NCI-H1930 (cell line): ENCODE data around the gene PJA1.

Experiments
- DNase-seq, 2 experiments: peaks; one replicate each; lab custom pipeline; 2025; lab: John Stamatoyannopoulos, UW

The PJA1 gene

DNA sequence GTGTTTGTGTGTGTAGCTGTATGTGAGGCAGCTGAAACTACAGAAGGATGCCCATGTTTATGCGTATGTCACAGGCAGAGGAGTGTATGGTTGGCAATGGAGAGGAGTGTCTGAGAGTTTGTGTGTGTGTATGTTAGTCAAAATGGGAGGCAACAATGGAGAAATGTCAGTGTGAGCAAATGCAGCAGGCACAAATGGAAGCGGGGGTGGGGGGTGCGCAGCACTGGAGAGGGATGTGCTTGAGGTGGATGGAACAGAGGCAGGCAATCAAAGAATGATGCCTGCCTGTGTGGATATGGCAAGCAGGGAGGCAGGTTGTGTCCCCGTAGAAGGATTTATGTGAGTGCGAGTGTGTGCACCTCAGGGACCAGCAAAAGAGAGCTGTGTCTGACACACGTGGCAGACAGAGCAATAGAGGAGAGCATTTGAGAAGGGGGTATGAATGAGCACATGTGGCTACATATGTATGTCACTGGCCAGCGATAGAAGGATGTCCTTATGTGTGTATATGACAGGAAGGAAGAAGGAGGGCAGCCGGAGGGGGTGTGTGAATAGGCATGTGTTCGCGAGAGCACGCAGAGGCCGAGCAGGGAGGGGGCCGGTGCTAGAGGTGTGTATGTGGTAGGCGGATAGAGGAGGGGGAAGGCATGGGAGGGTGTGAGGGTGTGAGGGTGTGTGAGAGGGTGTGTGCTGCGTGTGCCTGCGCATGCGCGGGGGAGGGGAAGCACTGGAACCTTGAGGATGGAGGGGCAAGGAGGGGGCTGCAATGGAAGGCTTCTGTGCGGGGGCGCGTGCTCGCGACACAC is 1.1 kb downstream of the PJA1 start:
- DNase-seq = no peak

DNA sequence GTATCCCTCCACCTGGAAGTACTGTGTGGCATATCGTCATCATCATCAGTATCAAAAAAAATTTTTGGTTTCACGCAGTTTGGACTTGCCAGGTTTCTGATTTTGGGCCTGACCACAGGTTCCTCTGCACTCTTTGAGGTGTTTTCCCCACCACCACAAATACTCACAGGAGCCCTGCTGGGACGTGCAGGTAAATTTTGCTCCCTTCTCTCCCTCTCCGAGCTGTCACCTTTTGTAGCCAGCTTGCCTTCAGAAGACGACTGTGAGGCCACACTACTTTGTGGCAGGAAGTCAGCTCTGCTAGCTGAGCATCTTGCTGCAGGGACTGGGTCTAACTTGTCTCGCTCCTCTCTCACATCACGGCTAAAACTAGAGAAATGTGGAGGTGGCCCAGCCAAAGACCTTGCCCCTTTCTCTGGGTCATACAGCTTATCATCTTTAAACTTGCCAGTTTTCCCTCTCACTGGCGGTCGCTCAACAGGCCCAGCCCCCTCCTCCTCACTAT is 2.8 kb downstream of the PJA1 start:
- no peak for DNase-seq

DNA sequence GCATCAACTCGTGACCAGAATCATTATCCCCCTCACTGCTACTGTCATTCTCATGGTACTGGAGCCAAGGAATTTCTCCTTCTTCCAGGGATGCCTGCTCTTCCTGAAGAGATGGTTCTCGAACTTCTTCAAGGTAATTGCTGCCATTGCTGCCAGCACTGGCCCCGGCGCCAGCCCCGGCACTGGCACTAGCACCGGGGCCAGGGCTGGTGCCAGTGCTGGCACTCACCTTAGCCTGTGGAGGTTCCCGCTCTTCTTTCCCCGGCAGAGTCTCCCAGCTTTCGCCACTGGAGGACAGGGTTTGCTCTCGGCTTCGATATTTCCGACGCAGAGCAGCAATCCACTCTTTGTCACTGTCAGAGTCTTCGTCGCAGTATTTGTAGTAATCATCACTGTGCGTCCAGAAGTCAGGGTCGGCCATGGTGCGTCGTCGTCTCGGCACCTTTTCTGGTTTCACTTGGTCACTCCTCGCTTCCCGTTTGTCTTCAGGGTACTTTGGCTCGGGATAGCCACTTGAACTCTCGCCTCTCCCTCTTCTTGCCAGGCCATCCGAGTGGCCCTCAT is 3.4 kb downstream of the PJA1 start:
- DNase-seq = no peak

GRCh38 chrX:69161371-69161770 is 3.9 kb downstream of the PJA1 start:
- DNase-seq = no peak

DNA sequence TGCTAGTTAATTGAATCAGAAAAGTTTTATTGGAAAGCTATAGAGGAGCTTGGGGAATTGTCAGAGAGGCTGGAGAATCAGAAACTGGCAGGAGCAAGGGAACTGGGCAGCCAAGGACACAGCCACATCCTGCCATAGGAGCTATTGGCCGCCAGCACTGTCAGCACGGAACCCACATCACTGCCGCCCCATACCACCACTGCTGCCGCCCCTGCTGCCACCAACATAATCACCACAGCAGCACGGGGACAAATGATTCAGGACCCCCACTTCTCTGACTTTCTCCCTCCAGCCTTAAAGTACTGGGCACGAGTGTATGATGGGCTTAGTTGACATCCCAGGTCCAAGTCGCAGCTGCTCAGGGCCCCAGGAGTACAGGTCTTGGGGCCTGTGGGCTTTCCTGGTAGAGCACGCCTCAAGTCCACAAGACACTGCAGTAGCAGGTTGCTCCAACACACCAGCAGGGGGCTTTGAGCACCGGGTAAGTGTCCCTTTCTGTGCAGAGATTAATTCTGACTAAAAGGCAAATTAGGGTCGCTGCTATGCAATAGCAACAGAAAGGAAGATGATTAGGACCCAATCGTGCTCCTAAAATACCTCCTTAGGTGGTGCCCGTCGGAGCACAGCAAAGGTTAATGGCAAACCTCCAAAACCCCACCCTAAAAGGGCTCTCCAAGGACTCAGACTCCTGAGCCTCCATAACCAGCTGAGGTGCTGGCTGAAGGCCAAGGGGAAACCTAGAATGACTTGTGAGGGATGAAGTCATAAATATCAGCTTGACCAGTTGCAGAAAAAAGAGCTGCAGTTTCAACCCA is 6.9 kb downstream of the PJA1 start:
- no peak for DNase-seq

GRCh38 chrX:69156638-69157037 is 8.6 kb downstream of the PJA1 start:
- no peak for DNase-seq

GRCh38 chrX:69155786-69156520 is 9.3 kb downstream of the PJA1 start:
- no peak for DNase-seq

- DNase-seq = no peak
Measured at GRCh38 chrX:69154051-69154450, 11.2 kb downstream of the PJA1 start.

DNA sequence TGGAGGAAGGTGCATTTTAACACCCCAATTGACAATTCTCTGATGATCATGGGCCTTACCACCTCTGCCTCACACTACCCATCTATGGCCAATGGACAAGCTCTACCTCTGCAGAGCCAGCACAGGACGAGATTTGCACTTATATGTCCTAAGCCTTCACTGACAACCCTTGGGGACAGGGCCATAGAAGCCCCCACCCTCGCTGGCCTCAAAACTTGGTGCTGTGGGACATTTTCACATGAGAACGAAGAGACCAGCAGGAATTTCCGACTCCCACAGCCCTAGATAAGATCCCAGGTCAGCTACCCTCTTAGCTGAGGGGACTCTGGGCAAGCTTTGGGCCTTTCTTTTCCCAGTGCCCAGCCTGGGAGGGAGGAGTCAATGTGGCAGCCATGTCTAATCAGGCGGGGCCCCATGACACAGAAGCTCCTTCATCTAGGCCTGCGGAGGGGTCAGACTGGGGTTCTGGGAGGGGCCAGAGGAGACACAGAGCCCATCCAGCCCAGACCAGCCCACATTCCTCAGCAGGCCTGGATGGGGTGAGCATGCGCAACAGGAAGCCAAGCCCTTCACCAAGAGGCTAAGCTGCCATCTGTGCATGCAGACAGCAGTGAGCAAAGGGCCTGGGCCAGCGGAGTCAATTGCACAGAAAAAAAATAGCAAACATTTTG is 12.1 kb downstream of the PJA1 start:
- no peak for DNase-seq

DNA sequence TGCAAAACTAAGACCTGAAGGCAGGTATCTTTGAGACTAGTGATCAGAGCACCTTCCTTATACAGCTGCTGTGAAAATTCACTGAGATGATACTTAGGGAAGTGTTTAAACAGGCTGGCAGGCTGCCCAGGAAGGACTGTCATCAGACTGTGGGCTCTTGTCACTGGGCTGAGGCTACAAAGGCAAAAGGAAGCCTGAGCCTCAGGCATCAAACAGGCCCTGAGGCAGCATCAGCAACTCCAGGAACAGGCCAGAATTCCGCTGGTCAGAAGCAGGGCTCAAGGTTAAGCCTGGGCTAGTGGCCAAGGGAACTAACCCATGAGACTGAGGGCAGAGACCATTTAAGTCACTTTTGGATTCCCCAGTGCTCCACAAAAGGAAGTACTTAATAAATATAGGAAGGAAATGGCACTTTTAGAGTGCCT is 12.8 kb downstream of the PJA1 start:
- no peak for DNase-seq

DNA sequence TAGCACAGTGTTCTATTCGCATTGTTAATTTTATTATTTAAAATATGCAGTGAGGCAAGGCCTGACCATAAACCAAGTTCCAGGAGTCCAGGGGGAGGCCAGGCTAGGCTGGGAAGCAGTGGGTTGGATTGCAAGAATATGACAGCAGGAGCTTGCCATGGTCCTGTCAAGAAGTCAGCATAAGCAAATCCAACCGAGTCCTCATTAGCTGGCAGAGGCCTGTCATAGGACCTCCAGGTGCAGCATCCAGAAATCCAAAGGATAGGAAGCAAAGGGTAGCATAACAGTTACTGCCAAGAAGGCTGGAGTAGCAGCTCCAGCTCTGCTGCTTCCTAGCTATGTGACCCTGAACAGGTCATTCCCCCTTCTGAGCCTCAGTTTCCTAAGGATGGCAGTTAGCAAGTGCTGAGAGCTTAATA is 13.4 kb downstream of the PJA1 start:
- no peak for DNase-seq

DNA sequence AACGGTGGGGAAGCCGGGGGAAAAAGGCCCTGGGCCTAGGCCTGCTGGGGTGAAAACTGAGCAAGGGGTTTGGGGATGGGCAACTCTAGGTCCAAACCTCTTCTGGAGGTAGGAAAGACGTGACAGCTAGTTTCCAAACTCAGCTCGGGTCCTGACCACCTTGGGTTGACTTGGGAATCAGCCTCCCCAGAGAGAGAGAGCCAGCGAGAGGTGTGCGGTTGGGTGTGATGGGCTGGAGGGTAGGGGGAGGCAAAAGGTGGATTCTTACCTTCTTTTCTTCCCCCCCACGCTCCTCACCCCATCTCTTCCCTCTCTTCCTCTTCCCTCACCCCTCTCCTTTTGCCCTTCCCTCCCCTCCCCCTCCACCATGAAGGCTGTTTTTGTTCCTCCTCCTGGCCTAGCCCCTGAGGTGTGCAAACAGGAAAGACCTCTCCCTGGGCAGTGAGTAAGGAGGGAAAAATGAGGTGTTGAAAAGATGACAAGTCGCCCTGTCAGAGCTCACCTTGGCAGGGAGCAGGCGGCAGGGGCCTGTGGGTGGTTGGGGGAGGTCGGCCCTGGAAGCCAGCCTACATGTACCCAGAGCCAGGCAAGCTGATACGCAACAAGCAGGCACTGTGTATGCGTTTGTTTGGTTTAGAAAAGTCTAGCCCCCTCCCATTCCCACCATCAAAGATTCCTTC is 14.8 kb downstream of the PJA1 start:
- DNase-seq = no peak

GRCh38 chrX:69149466-69150280 is 15.6 kb downstream of the PJA1 start:
- no peak for DNase-seq

DNA sequence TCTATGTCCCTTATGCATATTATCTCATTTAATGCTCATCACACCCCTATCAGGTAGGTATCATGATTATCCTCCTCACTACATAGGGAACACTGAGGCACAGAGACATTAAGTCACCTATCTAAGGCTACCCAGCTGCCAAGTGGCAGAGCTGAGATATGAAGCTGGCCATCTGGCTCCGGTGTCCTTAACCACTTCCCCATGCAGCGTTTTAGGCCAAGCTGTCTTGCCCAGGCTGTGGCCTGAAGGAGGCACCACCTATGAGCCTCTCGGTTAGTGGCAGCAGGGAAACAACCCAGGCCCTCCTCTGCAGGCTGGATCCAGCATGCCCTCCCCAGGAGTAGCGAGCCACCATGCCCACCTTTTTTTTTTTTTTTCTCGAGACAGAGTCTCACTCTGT is 16.3 kb downstream of the PJA1 start:
- no peak for DNase-seq

- DNase-seq = no peak
Measured at GRCh38 chrX:69146739-69147138, 18.5 kb downstream of the PJA1 start.

- DNase-seq = no peak
Measured at GRCh38 chrX:69145714-69146113, 19.5 kb downstream of the PJA1 start.

GRCh38 chrX:69144838-69145680 is 20.2 kb downstream of the PJA1 start:
- DNase-seq = no peak

- no peak for DNase-seq
Measured at GRCh38 chrX:69143530-69143929, 21.7 kb downstream of the PJA1 start.
